HepG2 (cell line): ENCODE measurements around the gene RPS6KC1. TPM values are rescaled to one million over a fixed set of nuclear protein-coding genes. Genes with fewer than 3 reads are reported as not detected.

ENCODE experiments used
- ATAC-seq: fragments of 200-7000 bp; cut with Tn5 transposase; 3 replicates; pipeline ENCODE4 v1.9.1; 2020; ENCODE audit warnings: mild to moderate bottlenecking, moderate library complexity
- BruUV-seq: library from RNA; stranded (reverse); fragments of 400-500 nt; replicated peaks from 2 replicates; lab custom pipeline; 2021; lab: Mats Ljungman, UMichigan
- CTCF ChIA-PET: fragments of 300-600 bp; formaldehyde crosslinking; extraction: SDS; loops from one replicate; lab custom pipeline; 2021; ENCODE audit warnings: low total read pairs, inconsistent platforms, low intra/inter-chr PET ratio; lab: Yijun Ruan, JAX
- POLR2A ChIA-PET: fragments of 350-600 bp; sonication (Branson Sonifier 250); formaldehyde crosslinking; loops from one replicate; lab custom pipeline; 2020; ENCODE audit warnings: antibody characterized with exemption, inconsistent platforms; lab: Yijun Ruan, JAX
- DNase-seq: peaks from one replicate; pipeline ENCODE4 v3.0.0-alpha.2; 2015; ENCODE audit warnings: low spot score
- FAIRE-seq: peaks from 3 replicates; lab custom pipeline; 2011; peaks lifted over from hg19 to GRCh38; lab: Jason Lieb, UNC
- H2AFZ ChIP-seq: one replicate; pipeline ENCODE4 v1.6.1; 2011; ENCODE audit warnings: low read length, inconsistent platforms
- H3K27ac ChIP-seq: fragments of 300-600 bp; 3 replicates; pipeline ENCODE4 v1.8.0; 2011; ENCODE audit warnings: mixed run types, mild to moderate bottlenecking, mixed read lengths, low read length, inconsistent platforms; ENCODE audit not compliant: insufficient read depth; ENCODE audit errors: extremely low read length
- H3K27me3 ChIP-seq, 2 experiments: fragments of 200-600 bp in 1 of 2; 2 replicates in 1 of 2; 3 replicates in 1 of 2; pipeline versions ENCODE4 v1.6.0 to v1.8.0; 2011; ENCODE audit warnings: low read length in 2 of 2, mild to moderate bottlenecking in 2 of 2, moderate library complexity in 2 of 2, inconsistent platforms in 1 of 2; ENCODE audit not compliant: insufficient read depth in 2 of 2, control insufficient read depth in 1 of 2
- H3K36me3 ChIP-seq, 2 experiments: fragments of 200-600 bp in 1 of 2; replicated peaks in 1 of 2; 2 replicates in 1 of 2; 3 replicates in 1 of 2; pipeline versions ENCODE4 v1.5.1 to v1.8.0; 2011; ENCODE audit warnings: low read length in 2 of 2, inconsistent platforms in 1 of 2; ENCODE audit not compliant: insufficient read depth in 2 of 2, control insufficient read depth in 1 of 2
- H3K4me1 ChIP-seq: 2 replicates; pipeline ENCODE4 v1.5.1; 2012; ENCODE audit warnings: low read length, inconsistent platforms; ENCODE audit not compliant: insufficient read depth
- H3K4me2 ChIP-seq: 2 replicates; pipeline ENCODE4 v1.6.0; 2011; ENCODE audit warnings: low read depth, low read length, inconsistent platforms
- H3K4me3 ChIP-seq, 3 experiments: fragments of 200-600 bp in 1 of 3; sonication (generic), shearing (Covaris generic) in 1 of 3; replicated peaks in 1 of 3; 2 replicates each; pipeline ENCODE4 v1.5.1; 2011 to 2016; ENCODE audit warnings: low read length in 3 of 3, inconsistent platforms in 2 of 3, low read depth in 2 of 3, mild to moderate bottlenecking in 2 of 3, control low read depth in 1 of 3, mixed read lengths in 1 of 3; ENCODE audit not compliant: insufficient read depth in 1 of 3
- H3K79me2 ChIP-seq: one replicate; pipeline ENCODE4 v1.6.1; 2011; ENCODE audit warnings: low read length, inconsistent platforms; ENCODE audit not compliant: insufficient read depth
- H3K9ac ChIP-seq: 2 replicates; pipeline ENCODE4 v1.6.0; 2011; ENCODE audit warnings: mild to moderate bottlenecking, low read depth, low read length, inconsistent platforms; ENCODE audit not compliant: insufficient read depth
- H3K9me3 ChIP-seq: 2 replicates; pipeline ENCODE4 v1.5.1; 2012; ENCODE audit warnings: mild to moderate bottlenecking, low read length
- H4K20me1 ChIP-seq: 2 replicates; pipeline ENCODE4 v1.6.0; 2011; ENCODE audit warnings: inconsistent platforms, mild to moderate bottlenecking, low read length, moderate library complexity; ENCODE audit not compliant: insufficient read depth
- ATAD3A ChIP-seq: sonication (generic); formaldehyde crosslinking; IDR thresholded peaks from 2 replicates; pipeline ENCODE4 v1.4.0; 2020; ENCODE audit warnings: missing genetic modification reagents
- CENPX ChIP-seq: sonication (generic); formaldehyde crosslinking; IDR thresholded peaks from 2 replicates; pipeline ENCODE4 v1.9.0; 2021; ENCODE audit warnings: mild to moderate bottlenecking, missing genetic modification reagents, moderate library complexity
- SP5 ChIP-seq: IDR thresholded peaks from 2 replicates; pipeline ENCODE4 v1.6.1; 2016; ENCODE audit warnings: low read depth, borderline replicate concordance
- ZEB1 ChIP-seq: IDR thresholded peaks from 2 replicates; pipeline ENCODE4 v1.6.1; 2012; ENCODE audit warnings: mild to moderate bottlenecking, low read depth, inconsistent platforms; ENCODE audit not compliant: insufficient replicate concordance
- ZNF546 ChIP-seq: sonication (generic); formaldehyde crosslinking; conservative IDR thresholded peaks from 2 replicates; pipeline ENCODE4 v1.8.1; 2023; ENCODE audit warnings: mild to moderate bottlenecking, missing genetic modification reagents
- WGBS: methylation state at CpG from one replicate; pipeline ENCODE4 v1.1.6; 2017; ENCODE audit warnings: low lambda C conversion rate; 5-methylcytosine and 5-hydroxymethylcytosine counted together
- in situ Hi-C: cut with HindIII; loops from 2 replicates; pipeline ENCODE4 v1.10.0; 2017; ENCODE audit warnings: low pct_unique_long_range_greater_than_20kb; ENCODE audit not compliant: extremely low pct_ligation_motif_present
- intact Hi-C: fragments of 100-400 bp; cut with micrococcal nuclease; formaldehyde crosslinking; loops from one replicate; pipeline ENCODE4 v1.10.0; 2022; ENCODE audit not compliant: unreplicated experiment
- polyA plus RNA-seq, 8 experiments: library from polyadenylated mRNA; depleted of rRNA in 3 of 8; stranded (reverse) in 7 of 8; unstranded in 1 of 8; fragments of >200 nt; fragmentation: Illumina TruSeq in 4 of 8; extraction: Trizol in 4 of 8; gene quantifications; 2 replicates each; pipeline versions ENCODE4 v1.2.1 to v1.2.3, GENCODE V29; 2011 to 2016; ENCODE audit warnings: low read depth in 4 of 8, missing spikeins in 1 of 8, mixed read lengths in 1 of 8; ENCODE audit not compliant: insufficient read depth in 1 of 8
- total RNA-seq, 5 experiments: library from RNA; depleted of rRNA; stranded (reverse); fragments of >200 nt; fragmentation: Illumina TruSeq; extraction: Trizol; gene quantifications; 2 replicates each; pipeline ENCODE4 v1.2.3, GENCODE V29; 2016; ENCODE audit warnings: low read depth in 1 of 5
- TF ChIP-seq, protein P1 (sequence below): sonication (generic); formaldehyde crosslinking; IDR thresholded peaks from 2 replicates; pipeline ENCODE4 v1.4.0; 2020; ENCODE audit warnings: low read depth, mild to moderate bottlenecking, missing genetic modification reagents
- TF ChIP-seq, protein P2 (sequence below): sonication (generic); formaldehyde crosslinking; IDR thresholded peaks from 2 replicates; pipeline ENCODE4 v1.8.1; 2022; ENCODE audit warnings: low read depth, mild to moderate bottlenecking, missing genetic modification reagents
- TF ChIP-seq, protein P3 (sequence below), 2 experiments: fragments of 450-650 bp in 1 of 2; sonication (generic) in 1 of 2; formaldehyde crosslinking; IDR thresholded peaks; 2 replicates each; pipeline versions ENCODE4 v1.5.0 to v1.8.0; 2020 to 2022; ENCODE audit warnings: mild to moderate bottlenecking in 1 of 2, missing genetic modification reagents in 1 of 2

The RPS6KC1 gene
- total and polyA plus RNA-seq, 2 of the 13 experiments (the other 11 are each of a cell fraction or from before 2014, with no cell fraction given), result 11.0 to 25.2 TPM

DNA sequence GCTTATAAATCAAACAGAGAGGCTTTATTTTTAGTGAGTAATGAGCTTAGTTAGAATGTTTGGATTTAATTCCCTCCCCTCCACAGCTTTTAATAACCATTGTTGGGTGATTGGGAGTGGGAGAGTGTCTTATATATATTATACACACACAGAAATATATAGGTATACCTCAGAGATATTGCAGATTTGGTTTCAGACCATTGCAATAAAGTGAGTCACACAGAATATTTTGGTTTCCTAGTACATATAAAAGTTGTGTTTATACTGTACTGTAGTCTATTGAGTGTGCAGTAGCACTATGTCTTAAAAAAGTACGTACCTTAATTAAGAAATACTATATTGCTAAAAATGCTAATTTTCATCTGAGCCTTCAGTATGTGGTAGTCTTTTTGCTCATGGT is 44.4 kb downstream of the RPS6KC1 start:
- DNase-seq (no peak), FAIRE-seq (no peak), ATAC-seq (no peak)
- Histone ChIP-seq H3K4me2 (no peak overlapping the region), H3K9me3 (no peaks in the 10 kb centered on the region), H3K4me1 (peaks cover 11% of the 10 kb centered on the region), H3K4me3 (no peak overlapping the region), H3K27me3 (no peaks in the 10 kb centered on the region), H3K79me2 (no peaks in the 10 kb centered on the region), H2AFZ (no peak overlapping the region), H3K27ac (no peak overlapping the region), H4K20me1 (no peaks in the 10 kb centered on the region), H3K36me3 (no peaks in the 10 kb centered on the region; a peak in 3 of 5 replicates), H3K9ac (no peak overlapping the region)
- POLR2A ChIA-PET, result no interaction called here
- in situ Hi-C loops (no loop called here), intact Hi-C loops (no loop called here)
- CTCF ChIA-PET, result no interaction called here
- 100% methylated on average over 1 of the region's 1 CpG for WGBS
- TF ChIP-seq, protein P1, sequence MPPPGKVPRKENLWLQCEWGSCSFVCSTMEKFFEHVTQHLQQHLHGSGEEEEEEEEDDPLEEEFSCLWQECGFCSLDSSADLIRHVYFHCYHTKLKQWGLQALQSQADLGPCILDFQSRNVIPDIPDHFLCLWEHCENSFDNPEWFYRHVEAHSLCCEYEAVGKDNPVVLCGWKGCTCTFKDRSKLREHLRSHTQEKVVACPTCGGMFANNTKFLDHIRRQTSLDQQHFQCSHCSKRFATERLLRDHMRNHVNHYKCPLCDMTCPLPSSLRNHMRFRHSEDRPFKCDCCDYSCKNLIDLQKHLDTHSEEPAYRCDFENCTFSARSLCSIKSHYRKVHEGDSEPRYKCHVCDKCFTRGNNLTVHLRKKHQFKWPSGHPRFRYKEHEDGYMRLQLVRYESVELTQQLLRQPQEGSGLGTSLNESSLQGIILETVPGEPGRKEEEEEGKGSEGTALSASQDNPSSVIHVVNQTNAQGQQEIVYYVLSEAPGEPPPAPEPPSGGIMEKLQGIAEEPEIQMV (CRISPR knock-in tag), result no peak
- TF ChIP-seq ZEB1 (no peak), ZNF546 (CRISPR knock-in tag) (no peak), SP5 (CRISPR knock-in tag) (no peak), ATAD3A (CRISPR knock-in tag) (no peak), CENPX (CRISPR knock-in tag) (no peak)
- TF ChIP-seq, protein P2, sequence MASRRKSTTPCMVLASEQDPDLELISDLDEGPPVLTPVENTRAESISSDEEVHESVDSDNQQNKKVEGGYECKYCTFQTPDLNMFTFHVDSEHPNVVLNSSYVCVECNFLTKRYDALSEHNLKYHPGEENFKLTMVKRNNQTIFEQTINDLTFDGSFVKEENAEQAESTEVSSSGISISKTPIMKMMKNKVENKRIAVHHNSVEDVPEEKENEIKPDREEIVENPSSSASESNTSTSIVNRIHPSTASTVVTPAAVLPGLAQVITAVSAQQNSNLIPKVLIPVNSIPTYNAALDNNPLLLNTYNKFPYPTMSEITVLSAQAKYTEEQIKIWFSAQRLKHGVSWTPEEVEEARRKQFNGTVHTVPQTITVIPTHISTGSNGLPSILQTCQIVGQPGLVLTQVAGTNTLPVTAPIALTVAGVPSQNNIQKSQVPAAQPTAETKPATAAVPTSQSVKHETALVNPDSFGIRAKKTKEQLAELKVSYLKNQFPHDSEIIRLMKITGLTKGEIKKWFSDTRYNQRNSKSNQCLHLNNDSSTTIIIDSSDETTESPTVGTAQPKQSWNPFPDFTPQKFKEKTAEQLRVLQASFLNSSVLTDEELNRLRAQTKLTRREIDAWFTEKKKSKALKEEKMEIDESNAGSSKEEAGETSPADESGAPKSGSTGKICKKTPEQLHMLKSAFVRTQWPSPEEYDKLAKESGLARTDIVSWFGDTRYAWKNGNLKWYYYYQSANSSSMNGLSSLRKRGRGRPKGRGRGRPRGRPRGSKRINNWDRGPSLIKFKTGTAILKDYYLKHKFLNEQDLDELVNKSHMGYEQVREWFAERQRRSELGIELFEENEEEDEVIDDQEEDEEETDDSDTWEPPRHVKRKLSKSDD (CRISPR knock-in tag), result no peak
- TF ChIP-seq, protein P3, sequence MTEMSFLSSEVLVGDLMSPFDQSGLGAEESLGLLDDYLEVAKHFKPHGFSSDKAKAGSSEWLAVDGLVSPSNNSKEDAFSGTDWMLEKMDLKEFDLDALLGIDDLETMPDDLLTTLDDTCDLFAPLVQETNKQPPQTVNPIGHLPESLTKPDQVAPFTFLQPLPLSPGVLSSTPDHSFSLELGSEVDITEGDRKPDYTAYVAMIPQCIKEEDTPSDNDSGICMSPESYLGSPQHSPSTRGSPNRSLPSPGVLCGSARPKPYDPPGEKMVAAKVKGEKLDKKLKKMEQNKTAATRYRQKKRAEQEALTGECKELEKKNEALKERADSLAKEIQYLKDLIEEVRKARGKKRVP (CRISPR knock-in tag; IDR thresholded peaks at IDR 0.05), result no peak
- no TSS peak for BruUV-seq
